Lung (tissue), 12 donors: ENCODE measurements around the gene PSMG3. TPM values are rescaled to one million over a fixed set of nuclear protein-coding genes. Genes with fewer than 3 reads are reported as not detected.

Experiments
- ATAC-seq: fragments of 200-7000 bp; cut with Tn5 transposase; one replicate; pipeline ENCODE4 v1.9.1; 2020; ENCODE audit warnings: moderate number of reproducible peaks; ENCODE audit not compliant: insufficient read depth, low FRiP score
- DNase-seq, 3 donors: peaks; one replicate each; pipeline ENCODE4 v3.0.0-alpha.2; 2013 to 2017
- H3K27ac ChIP-seq, 2 donors: one replicate each; pipeline ENCODE4 v1.5.1; 2013; ENCODE audit warnings: mild to moderate bottlenecking in 2 of 2, moderate library complexity in 2 of 2, control low read depth in 1 of 2, inconsistent platforms in 1 of 2, low read depth in 1 of 2, low read length in 1 of 2
- H3K27me3 ChIP-seq, 3 donors: one replicate each; pipeline ENCODE4 v1.5.1; 2013; ENCODE audit warnings: low read length in 2 of 3; ENCODE audit not compliant: control insufficient read depth in 3 of 3, insufficient read depth in 3 of 3
- H3K36me3 ChIP-seq, 4 donors: one replicate each; pipeline ENCODE4 v1.5.1; 2013; ENCODE audit warnings: low read length in 4 of 4, mild to moderate bottlenecking in 1 of 4, moderate library complexity in 1 of 4; ENCODE audit not compliant: control insufficient read depth in 4 of 4, insufficient read depth in 4 of 4
- H3K4me1 ChIP-seq, 5 donors: one replicate each; pipeline ENCODE4 v1.5.1; 2013; ENCODE audit warnings: low read length in 5 of 5, mild to moderate bottlenecking in 2 of 5, moderate library complexity in 1 of 5; ENCODE audit not compliant: control insufficient read depth in 5 of 5, insufficient read depth in 5 of 5
- H3K4me3 ChIP-seq: one replicate; pipeline ENCODE4 v1.5.1; 2013; ENCODE audit warnings: mild to moderate bottlenecking, control low read depth, moderate library complexity
- H3K9ac ChIP-seq, 2 donors: one replicate each; pipeline ENCODE4 v1.5.1; 2013; ENCODE audit warnings: low read length in 2 of 2, control low read depth in 1 of 2; ENCODE audit not compliant: insufficient read depth in 1 of 2
- H3K9me3 ChIP-seq, 4 donors: one replicate each; pipeline ENCODE4 v1.5.1; 2013; ENCODE audit warnings: low read length in 3 of 4, mild to moderate bottlenecking in 1 of 4, moderate library complexity in 1 of 4; ENCODE audit not compliant: control insufficient read depth in 4 of 4, insufficient read depth in 3 of 4
- CTCF ChIP-seq: IDR thresholded peaks from 2 replicates; pipeline ENCODE4 v1.5.1; 2012; ENCODE audit warnings: mild to moderate bottlenecking; ENCODE audit errors: control extremely low read depth, extremely low read depth
- WGBS, 2 donors: extraction: QIAGEN DNeasy Blood & Tissue Kit; methylation state at CpG; one replicate each; pipeline ENCODE4 v1.1.7; 2013; 5-methylcytosine and 5-hydroxymethylcytosine counted together
- polyA plus RNA-seq, 2 donors: library from polyadenylated mRNA; stranded (reverse); fragments of 200-250 nt; gene quantifications; one replicate each; pipeline ENCODE4 v1.2.1, GENCODE V29; 2013
- total RNA-seq, 2 donors: library from RNA; depleted of rRNA in 1 of 2; stranded (reverse); fragments of >200 nt in 1 of 2; gene quantifications; one replicate each; pipeline ENCODE4 v1.2.1, GENCODE V29; 2014 to 2021
- donor health status: control.
- donor health status: control.
- donor health status: Bipolar disorder and iron deficiency.
- donor health status: healthy.
- donor health status: DM: yes; HTN: yes; CAD: no.

Gene PSMG3
- total and polyA plus RNA-seq, 4 donors, result 10.7 to 86.7 (median 41.8) TPM

GRCh38 chr7:1595636-1596035, 25.8 kb upstream of the PSMG3 start:
- peaks cover 0 to 3% (median 0%) of the 10 kb centered on the region in 4 donors for H3K9me3 ChIP-seq
- H3K36me3 ChIP-seq, result no peaks in the 10 kb centered on the region
- TF ChIP-seq CTCF, result no peak
- H3K9ac ChIP-seq, result no peak overlapping the region
- DNase-seq (no peak), ATAC-seq (no peak)
- 70 to 74% methylated on average over 12 of the region's 12 CpGs for whole genome bisulfite sequencing, 2 donors
- no peak overlapping the region for H3K27ac ChIP-seq
- no peak overlapping the region for H3K4me3 ChIP-seq
- H3K4me1 ChIP-seq, result peaks cover 0 to 1% (median 0%) of the 10 kb centered on the region in 5 donors
- H3K27me3 ChIP-seq, result peaks cover 6 to 21% (median 9%) of the 10 kb centered on the region in 3 donors

- DNase-seq, result no peak
- no peak for ATAC-seq
- no peaks in the 10 kb centered on the region for H3K36me3 ChIP-seq
- H3K27me3 ChIP-seq, result peaks cover 6 to 21% (median 9%) of the 10 kb centered on the region in 3 donors
- no peak for TF ChIP-seq CTCF
- no peak overlapping the region for H3K27ac ChIP-seq
- H3K9me3 ChIP-seq, result peaks cover 0 to 3% (median 0%) of the 10 kb centered on the region in 4 donors
- no peak overlapping the region for H3K4me3 ChIP-seq
- WGBS, 2 donors, result 90 to 92% methylated on average over 3 of the region's 3 CpGs
- H3K4me1 ChIP-seq, result peaks cover 0 to 1% (median 0%) of the 10 kb centered on the region in 5 donors
- no peak overlapping the region for H3K9ac ChIP-seq
Measured at GRCh38 chr7:1595027-1595426, 25.2 kb upstream of the PSMG3 start.

- Histone ChIP-seq H3K27ac (no peak overlapping the region), H3K36me3 (no peaks in the 10 kb centered on the region), H3K9me3 (peaks cover 0 to 6% (median 0%) of the 10 kb centered on the region in 4 donors), H3K27me3 (peaks cover 6 to 21% (median 9%) of the 10 kb centered on the region in 3 donors), H3K9ac (no peak overlapping the region), H3K4me3 (no peak overlapping the region), H3K4me1 (peaks cover 0 to 1% (median 0%) of the 10 kb centered on the region in 5 donors)
- WGBS, 2 donors, result 82 to 91% methylated on average over 4 of the region's 4 CpGs
- no peak for TF ChIP-seq CTCF
- ATAC-seq (no peak), DNase-seq (no peak)
Measured at GRCh38 chr7:1593904-1594421, 24.1 kb upstream of the PSMG3 start.
